DMS 273 treated with DMSO at 0.1 percent for 48 hours (cell line): ENCODE results near the gene MAPRE2.

Experiments
- DNase-seq: peaks from one replicate; lab custom pipeline; 2025; lab: John Stamatoyannopoulos, UW

MAPRE2 gene

DNA sequence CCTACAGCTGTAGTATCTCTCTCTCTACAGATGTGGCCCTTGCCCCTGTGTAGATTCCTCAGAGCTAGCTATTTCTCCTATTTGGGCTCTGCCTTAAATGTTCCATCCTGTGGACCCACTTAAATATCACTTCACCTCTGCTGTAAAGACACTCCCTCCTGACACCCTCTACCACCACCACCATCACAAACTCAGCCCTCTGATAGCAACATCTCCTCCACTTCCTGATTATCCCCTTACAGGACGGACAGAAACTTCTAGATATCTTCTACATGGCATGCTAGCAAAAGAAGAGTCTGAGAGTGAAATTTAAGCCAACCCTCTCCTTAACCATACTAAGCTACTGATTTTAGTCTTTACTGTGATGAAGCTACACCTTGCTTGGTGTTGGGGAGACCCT, 3.2 kb upstream of the MAPRE2 start:
- no peak for DNase-seq

DNA sequence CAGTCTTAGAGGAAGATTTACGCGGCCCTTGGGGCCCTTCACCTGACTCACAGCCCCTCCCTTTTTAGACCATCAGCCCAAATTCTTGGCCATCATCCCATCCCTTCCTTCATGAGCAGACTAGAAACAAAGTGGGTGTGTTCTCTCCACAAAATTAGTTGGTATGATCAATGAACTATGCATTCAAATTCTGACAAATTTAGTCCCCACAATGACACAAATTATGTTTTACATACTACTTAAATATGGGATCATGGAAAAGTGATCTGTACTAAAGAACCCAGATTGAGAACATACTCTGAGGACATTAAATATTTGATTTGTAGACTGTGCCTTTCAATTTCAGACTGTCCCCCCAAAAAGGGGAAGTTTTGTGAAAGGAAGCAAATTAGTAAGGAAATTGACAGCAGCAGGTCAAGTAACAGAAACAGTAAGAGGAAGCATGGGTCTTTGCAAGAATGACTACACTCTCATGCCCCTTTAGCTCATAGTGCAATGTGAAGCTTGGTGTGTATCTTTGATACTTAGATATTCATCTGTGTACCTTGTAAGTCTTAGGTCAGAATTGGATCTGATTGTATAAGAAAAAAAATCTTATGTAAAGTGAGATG, 2.2 kb upstream of the MAPRE2 start:
- no peak for DNase-seq

DNA sequence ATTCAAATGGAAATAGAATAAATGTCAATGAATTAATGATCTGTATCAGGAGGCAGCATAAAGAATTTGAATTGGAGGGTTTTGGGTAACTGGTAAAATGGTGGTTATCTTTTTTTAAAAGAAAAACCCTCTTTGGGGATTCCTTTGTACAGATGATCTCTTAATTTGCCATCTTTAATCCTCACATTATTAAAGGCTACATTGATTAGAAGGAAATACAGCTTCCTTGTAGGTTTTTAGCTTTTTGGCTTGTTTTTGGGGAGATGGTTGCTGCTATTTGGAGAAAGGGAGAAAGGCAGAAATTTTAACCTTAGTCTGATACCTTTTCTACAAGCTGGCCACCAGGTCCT, 600 bp upstream of the MAPRE2 start:
- DNase-seq = no peak

DNA sequence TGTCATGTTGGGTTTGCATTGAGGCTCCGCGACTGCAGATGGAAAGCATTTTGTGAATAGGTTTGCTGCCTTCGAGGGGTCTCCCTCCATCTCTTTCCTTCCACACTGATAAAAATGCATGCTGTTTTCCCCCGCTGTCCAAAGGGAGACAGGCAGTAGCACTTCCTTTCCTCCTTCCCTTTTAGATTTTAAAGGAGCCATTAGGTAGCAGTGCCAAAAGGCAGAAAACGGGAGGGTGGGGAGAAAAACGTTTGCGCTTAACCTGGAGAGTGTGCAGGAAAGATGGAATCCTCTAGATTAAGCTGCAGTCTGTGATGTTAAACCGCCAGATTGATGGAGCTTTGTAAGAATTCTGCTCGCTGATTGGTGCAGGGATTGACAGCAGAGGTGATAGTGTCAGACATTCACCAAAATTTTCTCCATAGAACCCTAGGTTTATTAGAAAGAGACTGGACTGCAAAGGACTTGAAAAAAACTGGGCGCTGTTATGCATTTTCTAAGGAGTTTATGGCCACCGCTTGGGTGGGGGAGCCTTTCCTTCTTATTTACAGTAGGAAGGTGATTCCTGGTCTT, 688 bp downstream of the MAPRE2 start:
- peak; percentile 31 for DNase-seq

DNA sequence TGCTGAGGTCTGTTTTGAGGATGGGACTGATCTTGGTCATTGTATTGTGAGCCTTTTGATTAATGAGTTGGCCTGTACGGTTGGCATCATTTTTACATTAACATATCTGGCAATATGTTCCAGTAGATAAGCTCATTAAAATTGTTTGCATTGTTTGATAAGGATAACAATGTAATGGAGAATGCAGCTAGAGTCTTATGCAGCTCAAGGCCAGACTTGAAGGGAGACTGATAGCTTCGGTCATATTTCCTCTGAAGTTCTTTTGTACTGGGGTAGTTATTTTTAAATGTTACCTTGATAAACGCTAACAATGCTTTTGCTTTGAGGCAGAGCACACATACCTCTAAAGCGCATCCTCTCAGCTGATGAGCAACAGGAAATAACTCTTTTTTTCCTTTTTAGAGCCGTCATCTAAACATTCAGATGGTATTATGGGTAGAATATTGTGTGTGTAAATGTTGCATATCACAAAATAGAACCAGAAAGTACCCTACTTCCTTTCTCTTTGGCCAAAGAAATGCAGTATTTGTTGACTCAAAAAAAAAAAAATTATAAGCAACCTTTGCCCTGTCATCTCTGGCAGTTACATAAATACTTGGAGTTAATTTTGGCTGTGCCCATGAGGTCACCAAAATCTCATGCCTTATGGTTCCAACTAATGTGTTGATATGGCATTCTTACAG, 1.3 kb downstream of the MAPRE2 start:
- DNase-seq = no peak

DNA sequence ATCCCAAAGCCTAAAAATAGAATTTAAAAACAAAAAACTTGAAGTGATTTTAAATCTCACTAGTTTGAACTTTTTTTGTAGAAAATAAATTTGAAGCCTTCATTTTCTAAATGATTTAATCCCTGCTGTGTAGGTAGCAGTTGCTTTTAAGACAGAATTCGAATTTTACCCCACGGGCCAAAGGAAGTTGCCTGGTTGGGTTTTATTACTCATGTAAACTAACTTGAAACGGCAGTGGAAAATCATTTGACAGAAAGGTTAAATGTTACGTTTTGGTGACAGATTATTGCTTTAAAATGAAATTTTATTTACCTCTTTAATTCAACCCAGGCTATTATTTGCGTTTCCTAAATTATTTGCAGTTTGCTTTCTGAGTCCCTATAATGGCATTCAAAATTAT, 2.0 kb downstream of the MAPRE2 start:
- DNase-seq = no peak

DNA sequence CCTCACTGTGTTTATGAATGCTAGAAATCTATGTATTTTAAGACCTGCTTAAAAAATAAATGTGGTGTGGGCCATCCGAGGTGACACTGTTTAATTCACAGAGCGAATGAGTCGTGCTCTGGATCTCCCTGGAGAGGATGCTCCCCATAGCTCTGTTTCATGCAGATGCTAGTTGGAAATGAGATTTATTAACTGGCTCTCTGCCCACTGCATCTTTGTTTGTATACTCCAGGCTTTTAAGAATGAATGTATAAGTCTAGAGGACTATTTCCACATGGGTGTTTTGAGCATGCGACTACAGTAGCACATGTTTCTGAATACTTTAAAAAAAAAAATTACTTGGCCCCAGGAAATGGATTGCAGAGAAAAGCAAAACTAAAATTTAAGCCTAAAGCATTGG, 3.9 kb downstream of the MAPRE2 start:
- no peak for DNase-seq

DNA sequence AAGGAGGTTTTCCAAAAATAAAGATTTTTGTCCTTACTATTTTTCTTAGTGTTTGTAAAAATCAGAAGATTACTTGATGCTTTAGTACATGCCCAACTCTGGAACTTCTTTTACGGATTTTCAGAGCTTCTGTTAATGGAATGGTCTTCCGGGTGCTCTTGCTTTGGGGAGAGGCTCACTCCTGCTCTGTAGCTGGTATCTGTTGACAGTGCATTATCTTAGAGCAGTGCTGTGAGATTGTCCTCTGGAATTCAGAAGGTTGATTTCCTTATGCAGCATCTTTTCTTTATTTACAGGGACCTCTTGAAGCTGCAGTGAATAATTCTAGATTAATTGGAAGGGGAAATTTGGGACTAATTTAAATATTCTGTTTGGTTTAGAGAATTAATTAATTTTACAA, 4.6 kb downstream of the MAPRE2 start:
- DNase-seq = no peak

DNA sequence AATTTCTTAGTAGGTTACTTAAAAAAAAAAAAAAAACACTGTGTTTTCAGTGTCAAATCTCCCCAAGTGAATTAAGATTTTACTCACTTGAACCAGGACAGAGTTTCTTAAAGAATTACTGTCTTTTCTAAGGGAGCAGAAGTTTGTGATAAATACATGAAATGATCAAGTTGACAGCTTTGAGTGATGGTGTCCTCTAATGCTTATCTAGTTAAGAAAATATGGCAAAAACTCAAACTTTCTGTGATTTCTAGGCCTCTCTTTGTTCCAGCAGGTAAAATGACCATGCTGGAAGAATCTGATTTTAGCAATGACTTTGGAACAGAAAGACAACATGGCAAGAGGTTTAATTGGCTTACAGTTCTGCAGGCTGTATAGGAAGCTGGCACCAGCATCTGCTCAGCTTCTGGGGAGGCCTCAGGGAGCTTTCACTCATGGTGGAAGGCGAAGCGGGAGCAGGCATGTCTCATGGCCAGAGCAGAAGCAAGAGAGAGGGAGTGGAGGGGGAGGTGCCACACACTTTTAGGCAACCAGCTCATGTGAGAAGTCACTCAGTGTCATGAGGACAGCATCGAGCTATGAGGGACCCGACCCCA, 6.6 kb downstream of the MAPRE2 start:
- no peak for DNase-seq

DNA sequence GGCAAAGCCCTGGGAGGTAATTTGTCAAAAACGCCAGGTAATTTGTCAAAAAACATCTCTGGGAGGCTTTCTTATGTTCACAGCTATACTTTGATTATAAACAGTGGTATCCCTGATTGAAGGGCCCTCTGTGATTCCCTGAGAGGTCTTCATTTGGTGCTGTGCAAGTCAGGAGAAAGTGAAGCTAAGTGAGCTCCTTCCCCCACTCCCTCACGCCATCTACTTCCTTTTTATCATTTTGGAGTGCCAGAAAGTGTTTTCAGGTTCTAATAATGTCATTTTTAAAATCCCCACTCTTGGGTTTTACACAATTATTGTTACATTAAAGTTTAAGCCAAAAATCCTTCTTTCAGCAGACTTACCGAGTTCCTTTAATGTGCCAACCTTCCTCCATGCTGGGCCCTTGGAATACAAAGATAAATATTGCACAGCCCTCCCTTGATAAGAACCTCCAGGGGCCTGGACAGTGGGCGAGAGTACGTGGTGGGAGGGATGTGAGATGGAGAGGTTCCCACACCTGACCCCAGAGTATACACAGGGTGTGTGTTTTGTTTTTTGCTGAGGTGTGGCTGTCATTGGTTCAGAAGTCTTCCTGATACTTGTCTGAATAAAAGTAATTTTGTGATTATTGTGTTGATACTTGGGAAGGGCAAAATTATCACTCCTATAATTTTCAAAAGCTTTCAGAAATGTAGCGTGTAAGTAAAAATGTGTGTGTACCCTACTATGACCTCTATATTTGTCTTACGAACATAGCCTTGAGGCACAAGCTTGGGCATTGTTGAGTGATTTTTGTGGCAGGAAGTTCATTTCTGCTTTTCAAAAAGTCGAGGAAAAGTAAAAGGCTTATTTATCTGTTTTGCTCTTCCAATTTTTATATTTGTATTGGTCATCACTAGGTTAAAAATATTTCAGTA, 8.2 kb downstream of the MAPRE2 start:
- DNase-seq = no peak

DNA sequence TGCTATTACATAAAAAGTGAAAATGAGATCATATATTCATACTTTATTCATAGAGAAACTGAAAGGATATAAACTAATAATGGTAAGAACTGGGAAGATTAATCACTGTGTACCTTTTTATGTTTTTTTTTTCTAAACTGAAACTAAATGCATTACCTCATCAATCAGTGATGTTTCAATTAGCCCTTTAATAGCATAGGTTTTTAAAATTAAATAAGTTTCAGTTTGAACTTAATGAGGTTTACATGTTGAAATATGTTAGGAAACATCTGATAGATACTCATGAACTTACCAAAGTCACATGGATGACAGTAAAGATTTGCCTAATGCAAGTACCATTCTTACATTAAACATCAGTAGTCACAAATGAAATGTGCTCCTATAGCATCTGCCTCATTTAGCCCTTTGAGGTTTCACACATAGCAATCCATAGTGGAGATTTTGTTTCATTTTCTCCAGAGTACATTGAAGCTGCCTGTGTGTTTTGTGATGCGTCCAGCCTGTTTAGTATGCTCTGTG, 8.9 kb downstream of the MAPRE2 start:
- no peak for DNase-seq

DNA sequence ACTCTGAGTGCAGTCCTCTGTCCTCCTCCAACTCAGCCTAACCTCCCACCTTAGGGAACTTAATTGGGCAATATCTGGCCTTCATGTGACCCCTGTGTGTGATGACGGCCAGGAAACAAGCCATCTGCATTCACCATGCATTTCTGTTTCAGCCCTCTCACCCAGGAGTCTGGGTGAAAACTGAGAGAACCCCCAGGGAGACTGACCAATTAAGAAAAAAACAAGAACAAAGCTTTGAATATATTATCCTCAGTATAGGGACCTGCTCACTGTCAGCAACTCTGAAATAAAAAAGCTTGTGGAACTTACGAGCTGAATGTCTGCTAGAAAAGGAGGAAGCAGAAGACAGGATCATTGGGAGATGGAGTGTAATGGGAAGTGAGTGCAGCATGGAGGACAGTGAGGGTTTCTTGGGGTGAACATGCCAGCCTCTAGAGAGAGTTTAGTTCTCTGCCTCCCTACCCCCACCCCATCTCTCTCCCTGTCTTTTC, 9.5 kb downstream of the MAPRE2 start:
- DNase-seq = no peak

DNA sequence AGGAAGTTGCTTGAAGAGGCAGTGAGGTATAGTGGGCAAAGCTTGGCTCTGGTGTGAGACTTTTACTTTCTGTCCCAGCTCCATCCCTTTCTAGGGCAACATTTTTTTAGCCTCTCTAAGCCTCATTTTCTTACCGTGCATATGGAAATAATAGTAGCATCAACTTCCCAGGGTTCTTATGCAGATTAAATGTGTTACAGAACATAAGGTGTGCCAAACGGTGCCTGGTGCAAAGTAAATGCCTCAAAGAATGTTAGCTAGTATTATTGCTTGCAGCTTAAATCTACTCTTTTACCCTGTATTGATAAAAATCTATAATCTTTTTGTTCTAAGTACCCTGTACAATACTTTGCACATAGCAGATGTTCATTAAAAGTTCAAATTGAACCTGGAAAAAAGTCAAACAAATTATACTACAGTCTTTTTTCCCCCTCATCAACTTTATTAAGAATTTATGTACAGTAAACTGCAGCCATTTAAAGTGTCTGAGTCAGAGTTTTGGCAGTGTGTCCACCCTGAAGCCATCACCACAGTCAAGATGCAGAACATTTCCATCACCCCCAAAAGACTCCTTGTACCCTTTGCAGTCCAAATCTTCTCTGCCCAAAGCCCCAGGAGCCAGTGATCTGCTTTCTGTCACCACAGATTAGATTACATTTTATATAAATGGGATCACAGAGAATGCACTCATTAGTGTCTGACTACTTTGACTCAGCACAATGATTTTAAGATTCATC, 10.6 kb downstream of the MAPRE2 start:
- no peak for DNase-seq

DNA sequence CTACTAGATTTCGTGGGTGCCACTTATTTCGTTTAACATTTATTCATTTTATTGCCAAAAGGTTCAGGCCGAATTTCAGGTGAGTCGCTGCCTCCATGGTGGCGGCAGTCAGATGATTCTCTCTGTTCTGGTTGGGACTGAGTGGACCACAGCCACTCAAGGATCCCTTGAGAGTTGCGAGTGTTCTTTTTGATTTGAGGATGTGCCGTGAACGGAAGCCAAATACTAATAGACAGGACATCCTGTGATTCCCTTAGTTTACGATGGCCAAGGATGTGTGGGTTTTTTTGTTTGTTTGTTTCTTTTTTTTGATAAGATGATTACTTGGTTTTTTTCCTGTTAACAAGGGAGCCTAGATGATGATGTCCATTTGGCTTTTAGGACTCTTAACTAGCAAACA, 13.2 kb downstream of the MAPRE2 start:
- no peak for DNase-seq

DNA sequence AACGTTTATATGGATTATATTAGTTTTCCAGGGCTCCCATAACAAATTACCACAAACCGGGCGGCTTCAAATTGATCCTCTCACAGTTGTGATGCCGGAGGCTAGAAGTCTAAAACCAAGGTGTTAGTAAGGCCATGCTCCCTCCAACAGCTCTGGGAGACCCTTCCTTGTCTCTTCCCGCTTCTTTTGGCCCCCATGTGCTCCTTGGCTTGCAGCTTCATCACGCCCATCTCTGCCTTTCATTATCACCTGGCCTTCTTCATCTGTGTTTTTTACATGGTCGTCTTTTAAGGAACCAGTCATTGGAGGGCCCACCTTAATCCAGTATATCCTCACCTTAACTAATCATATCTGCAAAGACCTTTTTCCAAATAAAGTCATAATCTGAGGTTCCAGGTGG, 13.9 kb downstream of the MAPRE2 start:
- no peak for DNase-seq

DNA sequence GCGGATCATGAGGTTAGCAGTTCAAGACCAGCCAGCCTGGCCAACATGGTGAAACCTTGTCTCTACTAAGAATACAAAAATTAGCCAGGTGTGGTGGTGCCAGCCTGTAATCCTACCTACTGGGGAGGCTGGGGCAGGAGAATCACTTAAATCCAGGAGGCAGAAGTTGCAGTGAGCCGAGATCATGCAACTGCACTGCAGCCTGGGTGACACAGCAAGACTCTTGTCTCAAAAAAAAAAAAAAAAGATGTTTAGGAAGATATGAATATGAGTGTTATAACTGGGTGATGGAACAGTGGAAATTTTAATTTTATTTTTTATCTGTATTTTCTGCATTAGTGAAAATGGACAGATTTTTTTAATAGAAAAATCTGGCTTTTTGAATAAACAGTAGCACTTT, 14.5 kb downstream of the MAPRE2 start:
- no peak for DNase-seq

DNA sequence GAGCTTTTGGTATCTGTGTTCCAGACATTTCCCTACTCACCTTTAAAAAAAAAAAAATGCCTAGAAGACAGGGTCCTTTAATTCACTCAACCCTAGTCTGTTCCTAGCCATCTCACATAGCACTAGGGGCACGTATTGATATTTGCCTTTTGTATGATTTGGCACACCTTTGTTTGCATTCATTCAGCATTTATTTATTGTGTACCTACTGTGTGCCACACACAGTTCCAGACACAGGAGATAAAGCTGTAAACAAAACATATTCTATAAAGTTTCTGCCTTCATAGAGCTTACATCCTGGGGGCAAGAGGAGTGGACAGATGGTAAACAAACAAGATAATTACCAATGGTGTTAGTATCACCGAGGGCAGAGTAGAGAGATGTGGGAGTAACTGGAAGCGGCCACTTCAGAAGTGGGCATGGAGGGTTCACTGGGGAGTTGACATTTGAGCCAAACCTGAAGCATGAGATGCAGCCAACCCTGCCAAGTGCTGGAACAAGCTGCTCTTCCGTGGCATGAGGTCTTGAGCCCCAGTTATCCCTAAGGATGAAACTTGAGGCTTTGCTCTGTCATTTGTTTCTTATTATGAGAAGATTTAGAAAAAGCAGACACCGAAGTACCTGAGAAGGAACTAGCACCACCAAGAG, 18.2 kb downstream of the MAPRE2 start:
- DNase-seq = peak; percentile 85

DNA sequence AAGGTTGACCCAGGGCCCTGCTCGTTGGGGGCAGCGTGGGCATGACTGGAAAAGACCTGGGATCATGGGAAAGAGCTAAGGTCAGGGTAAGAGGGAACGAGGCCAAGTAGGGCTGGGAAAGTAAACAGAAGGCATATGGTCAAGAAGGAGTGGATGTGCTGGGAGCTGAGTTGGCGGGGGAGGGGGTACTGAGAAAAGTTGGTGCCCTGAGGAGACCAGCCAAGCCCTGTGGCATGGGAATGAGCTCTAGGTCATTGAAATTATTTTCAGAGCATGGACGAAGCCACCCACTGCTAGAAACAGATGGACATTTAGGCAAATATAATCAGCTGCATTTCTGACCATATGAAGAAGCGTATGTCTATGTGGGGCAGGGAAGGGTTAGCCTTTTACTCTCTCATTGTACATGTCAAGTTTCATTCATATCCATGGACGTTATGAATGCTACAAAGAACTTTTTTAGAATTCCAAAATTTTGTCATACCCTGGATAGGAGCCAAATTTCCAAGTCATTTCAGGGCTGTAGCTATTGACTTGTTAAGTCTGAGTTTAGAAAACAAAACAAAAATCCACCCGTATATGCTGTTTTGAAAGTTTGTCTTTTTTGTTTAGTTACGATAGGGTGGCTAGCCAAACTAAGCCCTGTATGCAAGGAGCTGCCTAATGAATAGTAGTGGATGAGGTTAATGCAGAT, 19.1 kb downstream of the MAPRE2 start:
- DNase-seq = peak; percentile 85

DNA sequence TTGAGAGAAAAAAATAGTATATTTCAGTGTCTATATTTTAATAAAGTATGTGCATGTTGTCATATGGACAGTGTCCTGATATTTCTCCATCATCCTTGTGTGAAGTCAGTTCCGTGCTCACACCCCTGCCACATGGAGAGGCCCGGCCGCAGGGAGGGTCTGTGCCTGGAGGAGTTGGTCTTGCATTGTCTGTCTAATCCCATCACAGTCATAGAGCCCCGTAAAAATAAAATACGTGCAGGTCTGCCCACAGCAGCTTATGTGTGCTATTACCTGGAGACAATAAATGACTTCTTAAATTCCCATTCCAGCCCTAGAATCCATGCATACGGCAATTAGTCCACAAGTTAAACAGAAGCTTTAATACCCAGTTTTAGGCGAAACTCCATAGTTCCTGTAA, 20.1 kb downstream of the MAPRE2 start:
- DNase-seq = no peak

DNA sequence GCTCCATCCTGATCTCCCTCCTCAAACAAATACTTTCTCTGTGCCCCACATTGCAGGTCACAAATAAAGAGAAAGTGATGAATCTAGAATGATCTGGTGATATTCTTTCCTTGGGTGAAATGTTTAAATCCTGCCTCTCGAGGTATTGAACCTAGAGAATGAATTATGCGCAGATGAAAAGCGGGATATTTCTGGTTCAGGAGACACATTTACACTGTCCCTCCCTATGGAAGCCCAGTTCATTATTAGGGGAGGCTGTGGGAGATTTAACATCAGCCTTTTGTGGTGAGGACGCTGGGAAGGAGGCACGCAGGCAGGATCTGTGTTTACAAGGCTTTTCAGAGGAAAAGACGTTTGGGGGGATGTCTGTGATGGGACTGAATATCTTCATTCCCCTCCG, 20.6 kb downstream of the MAPRE2 start:
- DNase-seq = no peak
